Myocyte (in vitro differentiated cells): ENCODE results near the gene GINS1. TPM values are rescaled to one million over a fixed set of nuclear protein-coding genes. Genes with fewer than 3 reads are reported as not detected.
"Not testable (repeated sequence)": the region's sequence is repeated elsewhere in the genome, so short reads cannot be mapped to it uniquely, and the experiment has no call there.

Experiments used
- DNase-seq: peaks from one replicate; pipeline ENCODE4 v3.0.0-alpha.2; 2012; ENCODE audit warnings: low read depth
- total RNA-seq: library from RNA; depleted of rRNA; stranded (reverse); fragments of >200 nt; gene quantifications from 2 replicates; pipeline ENCODE4 v1.2.3, GENCODE V29; 2014

The GINS1 gene
- total RNA-seq, 1 donor from 2014 or later, result 2.2 TPM

DNA sequence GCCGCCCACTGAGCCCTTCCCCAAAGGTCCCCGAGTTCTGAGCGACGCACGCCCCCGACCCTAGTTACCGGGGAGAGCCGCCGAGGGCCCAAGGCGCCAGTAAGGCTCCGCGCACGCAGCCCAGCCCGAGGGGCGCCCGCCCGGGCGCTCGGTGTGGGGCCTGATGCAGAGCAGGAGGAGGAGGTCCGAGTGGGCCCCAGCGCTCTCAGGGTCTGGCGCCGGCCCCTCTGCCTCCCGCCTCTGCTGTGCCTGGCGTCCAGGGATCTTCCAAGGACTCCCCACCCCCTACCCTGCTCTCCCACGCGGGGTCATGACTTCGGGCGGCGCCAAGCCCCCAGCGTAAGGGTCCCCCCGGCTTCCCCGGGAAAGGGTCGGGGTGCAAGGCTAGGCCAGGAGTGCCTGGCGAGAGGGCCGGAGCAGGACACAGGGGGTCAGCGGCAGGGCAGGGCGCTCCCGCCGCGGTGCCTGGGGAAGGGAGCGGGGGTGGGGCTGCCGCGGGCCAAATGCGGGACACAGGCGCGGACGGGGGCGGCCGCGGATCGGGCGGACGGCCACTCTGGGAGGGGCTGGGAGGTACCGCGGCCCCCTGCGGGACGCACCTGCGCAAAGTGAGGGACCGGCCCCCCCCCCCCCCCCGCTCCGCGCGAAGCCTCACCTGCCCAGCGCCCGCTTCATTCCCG lies 17.5 kb upstream of the GINS1 start:
- DNase-seq, result peak; percentile 20

DNA sequence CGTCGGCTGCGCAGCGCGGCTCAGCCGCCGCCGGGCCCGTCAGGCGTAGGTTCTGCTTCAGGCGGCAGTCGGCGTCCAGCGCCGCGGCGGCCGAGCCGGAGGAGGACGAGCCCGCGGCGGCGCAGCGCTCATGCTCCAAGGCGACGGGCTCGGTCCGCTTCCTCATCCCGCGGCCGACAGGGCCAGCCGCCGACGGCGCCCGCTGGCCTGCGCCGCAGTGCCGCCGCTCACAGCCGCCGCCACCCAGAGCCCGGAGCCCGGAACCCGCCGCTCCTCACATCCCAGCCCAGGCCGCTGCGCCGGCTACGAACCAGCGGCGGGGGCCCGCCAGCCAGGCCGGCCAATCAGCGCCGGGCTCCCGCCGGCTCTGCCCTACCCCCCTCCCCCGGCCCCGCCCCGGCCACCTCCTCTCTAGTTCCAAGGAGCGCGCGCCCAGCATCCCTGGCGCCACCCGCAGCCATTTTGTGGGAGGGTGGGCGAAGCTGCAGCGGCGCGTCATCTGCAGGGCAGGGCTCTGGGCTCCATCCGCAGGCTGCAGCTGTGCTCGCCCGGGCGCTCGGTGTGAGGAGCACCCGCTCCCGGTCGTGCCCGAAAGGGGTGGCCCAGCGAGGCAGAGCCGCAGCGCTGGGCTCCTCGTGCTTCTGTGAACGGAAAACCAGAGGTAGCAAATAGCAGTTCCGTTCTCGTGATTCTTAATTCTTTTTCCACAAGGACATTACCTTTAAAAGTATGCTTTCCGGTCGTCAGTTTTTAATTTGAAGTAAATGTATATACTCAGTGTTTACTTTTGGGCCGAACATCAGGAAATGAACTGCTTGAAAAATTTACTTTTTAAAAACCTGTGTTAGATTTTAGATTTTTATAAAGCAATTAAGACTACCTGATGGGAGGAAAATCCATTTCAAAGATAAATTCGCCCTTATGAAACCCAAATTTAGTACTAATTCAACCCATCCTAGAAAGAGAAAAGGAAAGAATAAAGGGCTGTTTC lies 16.6 kb upstream of the GINS1 start, which contains the start of gene ABHD12:
Gene ABHD12 (minus strand): TSS at position 298 of the 991 bp plus-strand sequence. CDS start 132 bp downstream, at position 166.
- DNase-seq, result peak; percentile 98

DNA sequence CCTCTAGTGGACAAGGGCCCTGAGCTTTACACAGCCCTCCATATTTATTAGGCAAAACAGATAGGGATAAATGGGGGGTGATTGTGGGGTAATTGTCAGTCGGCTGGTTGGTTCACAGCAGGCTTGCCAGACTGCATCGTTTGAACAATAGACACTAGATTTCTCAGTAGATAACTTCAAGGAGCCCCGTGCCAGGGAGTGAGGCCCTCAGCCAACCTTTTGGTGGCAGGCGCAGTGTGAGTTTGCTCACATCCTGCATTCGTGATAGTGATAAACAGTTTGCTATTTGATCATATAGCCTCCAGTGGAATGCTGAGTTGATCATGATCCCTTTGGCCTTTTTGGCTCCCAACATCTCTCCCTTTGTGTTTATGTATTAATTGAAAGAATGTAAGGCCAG lies 13.2 kb upstream of the GINS1 start:
- DNase-seq, result no peak

DNA sequence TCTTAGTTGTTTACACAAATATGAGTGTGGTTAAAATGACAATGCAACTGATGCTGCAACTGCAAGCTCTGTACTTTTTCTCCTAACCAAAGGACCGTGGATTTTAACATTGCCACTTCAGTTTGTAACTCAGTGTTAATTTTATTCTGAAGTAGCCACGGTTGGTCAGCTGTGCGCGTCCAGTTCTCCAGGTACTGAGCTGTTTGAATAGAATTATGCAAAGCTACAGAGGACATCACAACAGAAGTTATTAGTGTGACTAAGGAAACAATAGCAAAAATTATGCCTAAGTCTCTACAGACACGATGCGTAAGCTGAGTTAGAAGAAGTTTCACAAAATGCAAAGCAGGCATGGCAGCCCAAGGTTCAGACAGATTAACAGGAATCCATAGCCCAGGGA lies 12.5 kb upstream of the GINS1 start:
- no peak for DNase-seq

DNA sequence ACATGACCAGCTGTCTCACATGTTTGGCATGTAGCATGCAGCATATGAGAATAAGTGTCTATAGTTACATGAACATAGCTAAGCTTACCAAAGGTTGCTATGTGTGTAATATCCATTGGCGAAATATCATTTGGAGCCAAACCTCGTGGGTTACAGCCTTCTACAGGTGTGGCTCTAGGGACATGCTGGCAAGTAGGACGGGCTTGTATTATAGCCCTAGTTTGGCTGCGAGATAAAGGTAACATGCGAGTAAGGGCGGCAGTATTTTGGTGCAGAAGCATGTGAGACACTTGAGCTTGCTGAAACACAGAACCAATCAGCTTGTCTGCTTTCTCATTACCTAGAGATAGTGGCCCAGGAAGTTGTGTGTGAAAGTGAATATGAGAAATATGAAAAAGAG lies 10.4 kb upstream of the GINS1 start:
- DNase-seq, result no peak

DNA sequence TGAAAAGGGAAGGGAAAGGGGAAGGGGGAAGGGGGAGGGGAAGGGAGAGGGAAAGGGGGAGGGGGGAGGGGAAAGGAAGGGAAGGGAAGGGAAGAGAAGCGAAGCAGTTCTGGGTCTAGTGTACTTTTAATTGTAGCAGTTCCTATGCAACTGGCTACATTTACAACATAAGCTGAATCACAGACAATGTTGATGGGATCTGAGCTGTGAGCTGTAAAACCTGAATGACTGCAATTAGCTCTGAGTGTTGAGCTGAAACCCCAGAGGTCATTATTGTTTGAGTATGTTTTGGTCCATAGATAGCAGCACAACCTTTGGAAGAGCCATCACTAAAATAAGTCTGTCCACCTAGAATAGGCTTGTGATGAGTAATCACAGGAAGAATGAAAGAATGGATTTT lies 9.7 kb upstream of the GINS1 start:
- DNase-seq, result no peak

DNA sequence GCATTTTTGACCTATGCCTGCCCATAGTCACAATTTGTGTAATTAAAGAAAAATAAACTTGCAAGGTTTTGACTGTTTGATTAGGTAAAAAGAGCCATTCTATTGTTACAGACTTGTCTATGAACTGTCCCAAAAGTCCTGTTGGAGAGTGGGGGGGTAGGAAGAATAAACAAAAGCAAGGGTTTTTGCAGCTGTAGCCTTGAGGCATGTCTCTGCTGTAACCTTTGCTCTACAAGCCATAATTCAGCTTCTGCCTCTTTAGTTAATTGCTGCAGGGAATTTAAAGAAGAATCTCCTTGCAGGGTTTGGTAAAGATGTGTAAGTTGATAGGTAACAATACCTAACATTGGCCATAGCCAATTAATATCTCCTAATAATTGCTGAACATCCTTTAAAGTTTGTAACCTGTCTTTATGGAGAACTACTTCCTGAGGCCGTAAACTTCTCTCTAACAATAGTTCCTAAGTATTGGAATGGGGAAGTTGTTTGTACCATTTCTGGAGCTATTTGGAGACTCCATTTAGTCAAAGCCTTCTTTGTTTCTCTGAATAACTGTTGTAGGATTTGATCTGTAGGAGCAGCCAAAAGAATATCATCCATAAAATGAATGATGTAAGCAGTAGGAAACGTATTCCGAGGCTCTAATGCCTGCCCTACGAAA lies 9.0 kb upstream of the GINS1 start:
- no peak for DNase-seq

DNA sequence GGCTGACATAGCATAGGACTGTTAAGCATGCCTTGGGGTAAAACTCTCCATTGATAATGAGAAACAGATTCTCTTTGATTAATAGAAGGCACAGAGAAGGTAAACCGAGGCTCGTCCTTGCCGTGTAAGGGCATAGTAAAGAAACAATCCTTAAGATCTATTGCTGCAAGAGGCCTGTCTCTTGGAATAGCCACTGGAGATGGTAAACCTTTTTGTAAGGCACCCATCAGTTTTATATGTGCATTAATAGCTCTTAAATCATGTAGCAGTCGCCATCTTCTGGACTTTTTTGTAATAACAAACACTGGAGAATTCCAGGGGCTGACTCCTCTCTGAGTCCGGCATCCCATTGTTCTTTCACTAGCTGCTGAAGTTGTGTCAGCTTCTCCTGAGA lies 8.4 kb upstream of the GINS1 start:
- peak; percentile 87 for DNase-seq

DNA sequence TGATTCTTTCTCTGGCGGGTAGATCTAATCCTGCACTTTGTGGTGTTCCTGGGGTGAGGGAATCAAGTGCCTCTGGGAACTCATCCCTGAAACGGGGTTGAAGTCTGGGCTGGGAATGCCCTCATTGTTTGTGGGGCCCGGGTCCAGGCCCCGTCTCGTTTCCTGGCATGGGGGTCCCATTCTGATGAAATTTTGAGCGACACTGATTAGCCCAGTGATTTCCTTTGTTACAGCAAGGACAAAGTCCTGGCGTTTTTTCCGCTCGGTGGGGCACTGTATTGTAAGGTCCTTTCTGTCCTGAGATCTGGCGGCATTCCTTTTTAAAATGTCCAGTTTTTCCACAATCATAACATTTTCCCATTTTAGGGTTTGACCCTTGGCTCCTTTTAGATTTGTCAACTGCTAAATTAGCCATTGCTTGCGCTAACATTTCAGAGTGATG lies 7.2 kb upstream of the GINS1 start:
- not testable (repeated sequence) for DNase-seq

DNA sequence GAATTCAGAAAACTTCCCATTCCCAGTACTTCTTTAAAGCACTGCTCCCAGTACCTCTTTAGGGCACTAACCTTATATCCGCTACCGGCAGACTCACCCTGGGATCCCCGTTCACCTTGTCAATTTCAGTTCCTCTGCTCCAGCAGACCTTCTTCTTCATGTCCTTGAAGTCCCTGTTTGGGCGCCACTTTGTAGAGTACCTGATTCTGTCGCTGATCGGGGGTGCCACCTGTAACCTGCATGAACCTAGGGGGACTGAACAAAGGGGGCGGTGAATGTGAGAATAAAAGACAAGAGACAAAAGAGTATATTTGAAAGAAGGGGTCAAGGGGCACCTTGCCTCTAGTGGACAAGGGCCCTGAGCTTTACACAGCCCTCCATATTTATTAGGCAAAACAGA lies 4.9 kb upstream of the GINS1 start:
- peak; percentile 21 for DNase-seq

DNA sequence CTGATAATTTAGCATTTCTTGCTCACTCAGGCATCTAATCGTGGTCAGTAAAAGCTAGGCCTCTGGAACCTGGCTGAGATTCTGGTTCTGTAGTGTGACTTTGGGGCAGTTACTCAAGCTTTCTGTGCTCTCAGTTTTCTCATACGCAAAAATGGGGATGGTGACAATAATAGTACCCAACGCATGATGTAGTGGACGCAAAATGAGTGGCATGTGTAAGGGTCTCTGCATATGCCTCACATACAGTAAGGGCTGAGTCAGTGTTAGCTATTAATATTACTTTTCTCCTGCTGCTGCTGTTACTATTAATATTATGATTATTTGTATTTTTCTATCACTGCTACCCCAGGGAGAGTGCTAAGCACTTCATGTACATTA lies 686 bp downstream of the GINS1 start:
- no peak for DNase-seq

DNA sequence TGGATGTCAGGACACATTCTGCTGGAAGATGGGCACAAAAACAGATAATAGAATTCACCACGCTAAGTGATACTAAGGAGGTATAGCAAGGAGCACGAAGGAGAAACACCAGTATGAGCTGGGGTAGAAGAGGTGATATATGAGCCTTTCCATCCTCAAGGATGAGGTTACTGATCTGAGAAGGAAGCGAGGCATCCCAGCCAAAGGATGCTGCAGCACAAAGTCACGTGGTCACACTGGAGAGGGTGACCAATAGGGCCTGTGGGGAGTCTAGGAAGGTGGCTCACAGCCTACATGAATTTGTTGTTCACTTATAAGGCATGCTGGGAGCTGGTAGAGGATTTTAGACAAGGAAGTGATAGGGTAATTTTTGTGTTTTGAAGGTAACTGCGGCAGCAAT lies 1.4 kb downstream of the GINS1 start:
- no peak for DNase-seq

DNA sequence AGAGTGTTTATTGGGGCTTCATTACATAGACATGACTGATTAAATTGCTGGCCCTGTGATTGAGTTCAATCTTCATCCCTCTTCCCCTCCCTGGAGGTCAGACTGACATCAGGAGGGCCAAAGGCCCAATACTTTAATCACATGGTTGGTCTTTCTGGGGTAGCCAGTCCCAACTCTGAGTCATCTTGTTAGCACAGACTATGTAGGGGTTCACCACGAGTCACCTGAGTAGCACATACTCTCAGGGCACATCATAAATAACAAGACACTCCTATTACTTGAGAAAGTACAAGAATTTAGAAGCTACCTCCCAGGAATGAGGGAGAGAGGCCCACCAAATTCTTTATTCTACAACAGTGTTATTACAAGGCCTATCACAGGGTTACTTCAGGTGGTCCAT lies 11.3 kb downstream of the GINS1 start:
- no peak for DNase-seq

DNA sequence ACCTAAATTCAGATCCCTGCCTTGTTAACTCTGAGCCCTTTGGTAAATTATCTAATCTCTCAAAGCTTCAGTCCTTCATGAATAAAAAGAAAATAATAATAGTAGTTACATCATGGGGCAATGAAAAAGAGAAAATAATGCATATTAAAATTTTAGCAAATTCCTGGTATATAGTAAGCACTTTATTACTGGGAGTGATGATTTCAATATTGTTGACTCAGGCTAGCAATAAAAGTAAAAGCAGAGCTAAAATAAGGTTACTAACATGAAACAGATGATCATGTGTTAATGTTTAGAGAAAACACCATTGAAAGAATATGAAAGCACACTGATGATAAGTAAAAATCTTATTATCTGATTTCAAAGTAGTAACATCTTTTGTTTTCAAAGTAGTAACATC lies 13.6 kb downstream of the GINS1 start:
- DNase-seq, result no peak

DNA sequence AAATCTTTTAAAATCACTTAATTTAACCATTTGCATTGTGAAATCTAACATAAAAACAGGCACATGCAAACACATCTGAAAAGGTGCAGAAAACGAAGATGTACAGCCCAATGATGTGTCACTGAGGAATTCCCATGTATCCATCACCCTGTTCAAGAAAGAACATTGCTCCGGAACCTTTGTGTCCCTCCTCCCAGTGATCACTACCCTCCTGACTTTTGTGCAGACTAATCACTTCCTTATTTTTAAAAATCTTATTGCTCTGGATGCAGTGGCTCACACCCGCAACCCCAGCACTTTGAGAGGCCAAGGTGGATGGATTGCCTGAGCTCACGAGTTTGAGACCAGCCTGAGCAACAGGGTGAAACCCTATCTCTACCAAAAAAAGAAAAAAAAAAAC lies 14.6 kb downstream of the GINS1 start:
- no peak for DNase-seq

DNA sequence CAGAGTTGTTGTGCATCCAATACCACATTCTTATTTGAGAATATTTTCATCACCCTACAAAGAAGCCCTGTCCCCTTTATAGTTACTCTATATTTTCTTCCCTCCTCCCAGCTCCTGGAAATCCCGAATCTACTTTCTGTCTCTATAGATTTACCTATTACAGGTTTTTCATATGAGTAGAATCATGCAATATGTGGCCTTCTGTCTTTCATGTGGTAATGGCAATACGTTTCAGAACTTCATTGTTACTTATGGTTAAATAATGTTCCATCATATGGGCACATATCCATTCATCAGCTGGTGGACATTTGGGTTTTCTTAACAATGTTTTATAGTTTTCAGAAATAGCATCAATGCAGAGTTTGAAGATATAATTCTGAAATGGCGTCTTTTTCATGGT lies 17.1 kb downstream of the GINS1 start:
- no peak for DNase-seq

DNA sequence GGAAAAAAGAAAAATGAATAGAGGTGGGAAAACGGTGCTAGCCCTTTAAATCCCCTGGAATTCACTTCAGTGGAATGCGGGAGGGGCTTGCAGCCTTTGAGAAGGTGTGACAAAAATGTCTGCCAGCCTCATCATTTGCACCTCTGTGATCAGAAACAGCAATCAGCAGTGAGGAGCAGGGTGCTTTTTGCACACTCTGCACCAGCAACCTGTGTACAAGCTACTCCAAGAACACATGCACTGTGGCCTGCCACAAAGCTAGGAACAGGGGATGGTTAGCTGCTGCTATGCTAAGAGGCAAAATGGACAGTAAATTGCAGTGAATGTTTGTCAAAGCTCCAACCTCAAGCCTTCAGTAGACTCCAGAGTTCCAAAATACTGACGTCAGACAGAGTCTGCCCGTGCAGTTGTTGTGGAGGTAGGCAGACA lies 29.7 kb downstream of the GINS1 start:
- DNase-seq, result no peak

DNA sequence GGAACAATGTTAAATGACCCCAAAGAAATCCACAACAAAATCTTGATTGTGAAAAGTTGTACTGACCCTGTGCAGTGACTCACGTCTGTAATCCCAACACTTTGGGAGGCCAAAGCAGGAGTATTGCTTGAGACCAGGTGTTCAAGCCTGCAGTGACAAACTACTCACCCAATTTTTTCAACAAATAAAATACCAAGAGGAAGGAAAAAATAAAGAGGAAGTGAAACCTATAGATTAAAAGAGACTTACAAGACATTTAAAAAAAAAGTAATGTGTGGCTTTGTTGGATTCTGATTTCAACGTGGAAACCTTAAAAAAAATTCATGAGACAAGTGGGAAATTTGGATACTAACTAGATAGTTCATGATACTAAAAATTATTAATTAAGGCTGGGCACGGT lies 31.9 kb downstream of the GINS1 start:
- DNase-seq, result no peak

DNA sequence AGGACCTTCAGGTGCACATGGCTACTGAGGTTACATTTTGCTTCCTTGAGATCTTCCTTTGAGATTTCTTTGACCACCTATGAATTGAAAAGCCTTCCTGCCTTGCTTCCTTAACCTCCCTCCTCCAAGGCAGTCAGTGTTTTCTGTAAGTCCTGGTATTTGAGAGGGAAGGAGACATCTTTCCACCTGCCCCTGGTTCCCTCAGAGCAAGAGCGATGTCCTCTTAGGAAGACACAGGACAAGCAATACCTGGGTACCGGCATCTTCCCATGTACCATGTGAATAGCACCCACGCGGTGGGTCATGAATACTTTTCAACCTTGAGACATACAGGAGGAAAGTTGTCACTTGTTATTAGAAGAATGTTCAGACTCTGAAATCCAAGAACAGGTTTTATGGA lies 37.1 kb downstream of the GINS1 start:
- no peak for DNase-seq

DNA sequence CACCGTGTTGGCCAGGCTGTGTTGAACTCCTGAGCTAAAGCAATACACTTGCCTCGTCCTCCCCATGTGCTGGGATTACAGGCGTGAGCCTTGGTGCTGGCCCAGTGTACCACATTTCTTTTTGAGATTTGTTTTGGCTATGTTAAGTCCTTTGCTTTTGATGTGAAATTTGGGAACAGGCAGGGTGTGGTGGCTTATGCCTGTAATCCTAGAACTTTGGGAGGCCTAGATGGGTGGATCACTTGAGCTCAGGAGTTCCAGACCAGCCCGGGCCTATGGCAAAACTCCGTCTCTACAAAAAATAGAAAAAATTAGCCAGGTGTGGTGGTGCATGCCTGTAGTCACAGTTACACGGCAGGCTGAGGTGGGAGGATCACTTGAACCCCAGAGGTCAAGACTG lies 40.2 kb downstream of the GINS1 start:
- no peak for DNase-seq

DNA sequence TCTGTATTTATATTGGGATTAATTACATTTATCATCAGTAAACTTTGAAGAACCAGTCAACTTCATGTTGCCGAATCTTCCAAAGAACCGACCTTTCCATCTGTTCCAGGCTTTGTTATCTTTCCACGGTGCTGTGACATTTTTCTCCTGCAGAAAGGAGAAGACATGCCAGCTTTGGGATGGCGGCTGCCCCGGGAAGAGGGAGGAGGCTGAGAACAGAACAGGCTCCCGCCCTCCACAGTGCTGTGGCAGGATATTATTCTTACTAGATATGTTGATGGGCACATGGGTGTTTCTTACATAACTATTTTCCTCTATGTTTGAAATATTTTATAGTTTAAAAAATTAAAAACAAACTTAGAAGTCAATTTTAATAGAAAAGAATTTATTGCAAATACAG lies 44.9 kb downstream of the GINS1 start:
- no peak for DNase-seq
